Measurements from ENCODE around the gene CCDC178.

- no peak for TF ChIP-seq CTCF (IDR thresholded peaks at IDR 0.05; ENCODE audit: low read depth, low read length, poor library complexity, severe bottlenecking)
- no peak for TF ChIP-seq EZH2phosphoT487 (IDR thresholded peaks at IDR 0.05; ENCODE audit: borderline replicate concordance, low read length)
These were observed 170.2 kb downstream of the CCDC178 start for GRCh38 chr18:33270297-33270696.
